ENCODE data around the gene OR11G2. TPM values are rescaled to one million over a fixed set of nuclear protein-coding genes. Genes with fewer than 3 reads are reported as not detected.
"Not testable (repeated sequence)": the region's sequence is repeated elsewhere in the genome, so short reads cannot be mapped to it uniquely, and the experiment has no call there.

Gene OR11G2
- total RNA-seq, 1 donor from 2014 or later: not detected

- Histone ChIP-seq H3K36me3 (ENCODE audit: control insufficient read depth, insufficient read depth, low read length) (no peaks in the 10 kb centered on the region), H3K27me3 (ENCODE audit: control insufficient read depth, insufficient read depth, low read length) (no peaks in the 10 kb centered on the region), H3K4me3 (ENCODE audit: low read depth, low read length) (no peak overlapping the region)
- TF ChIP-seq CTCF (IDR thresholded peaks at IDR 0.05; ENCODE audit: insufficient read depth, low read length, poor library complexity, severe bottlenecking): no peak
- no peak for DNase-seq (ENCODE audit: low read depth)
Observed at GRCh38 chr14:20204721-20205120, 14.0 kb downstream of the OR11G2 start.

GRCh38 chr14:20209595-20209994 is 18.9 kb downstream of the OR11G2 start:
- no peak for TF ChIP-seq CTCF (IDR thresholded peaks at IDR 0.05; ENCODE audit: insufficient read depth, low read length, poor library complexity, severe bottlenecking)
- Histone ChIP-seq H3K4me3 (ENCODE audit: low read depth, low read length) (no peak overlapping the region), H3K36me3 (ENCODE audit: control insufficient read depth, insufficient read depth, low read length) (no peaks in the 10 kb centered on the region), H3K27me3 (ENCODE audit: control insufficient read depth, insufficient read depth, low read length) (no peaks in the 10 kb centered on the region)
- no peak for DNase-seq (ENCODE audit: low read depth)

- not testable (repeated sequence) for DNase-seq (ENCODE audit: low read depth); H3K27me3 ChIP-seq (ENCODE audit: control insufficient read depth, insufficient read depth, low read length); H3K36me3 ChIP-seq (ENCODE audit: control insufficient read depth, insufficient read depth, low read length); H3K4me3 ChIP-seq (ENCODE audit: low read depth, low read length)
Observed at GRCh38 chr14:20212406-20212805, 21.7 kb downstream of the OR11G2 start.

GRCh38 chr14:20215196-20215595 is 24.5 kb downstream of the OR11G2 start:
- H3K4me3 ChIP-seq (ENCODE audit: low read depth, low read length): no peak overlapping the region
- H3K27me3 ChIP-seq (ENCODE audit: control insufficient read depth, insufficient read depth, low read length): no peaks in the 10 kb centered on the region
- no peak for TF ChIP-seq CTCF (IDR thresholded peaks at IDR 0.05; ENCODE audit: insufficient read depth, low read length, poor library complexity, severe bottlenecking)
- no peak for DNase-seq (ENCODE audit: low read depth)
- no peaks in the 10 kb centered on the region for H3K36me3 ChIP-seq (ENCODE audit: control insufficient read depth, insufficient read depth, low read length)

GRCh38 chr14:20219033-20219432 is 28.3 kb downstream of the OR11G2 start:
- no peak for TF ChIP-seq CTCF (IDR thresholded peaks at IDR 0.05; ENCODE audit: insufficient read depth, low read length, poor library complexity, severe bottlenecking)
- no peak for DNase-seq (ENCODE audit: low read depth)

GRCh38 chr14:20223410-20223809 is 32.7 kb downstream of the OR11G2 start, which contains the start of gene OR11H6:
Gene OR11H6, plus strand, starts transcription at chr14:20223710. Its CDS starts 0 bp downstream, at chr14:20223710.
- no peak within 1 kb of the TSS for H3K4me3 ChIP-seq (ENCODE audit: low read depth, low read length)
- TF ChIP-seq CTCF (IDR thresholded peaks at IDR 0.05; ENCODE audit: insufficient read depth, low read length, poor library complexity, severe bottlenecking): no peak
- no peak for DNase-seq (ENCODE audit: low read depth)
- H3K27me3 ChIP-seq (ENCODE audit: control insufficient read depth, insufficient read depth, low read length): no peaks in the 10 kb centered on the region
- no peaks in the 10 kb centered on the region for H3K36me3 ChIP-seq (ENCODE audit: control insufficient read depth, insufficient read depth, low read length)

More at GRCh38 chr14:20219033-20219432, 28.3 kb downstream of the OR11G2 start:
- Histone ChIP-seq H3K4me3 (ENCODE audit: low read depth, low read length) (no peak overlapping the region), H3K36me3 (ENCODE audit: control insufficient read depth, insufficient read depth, low read length) (no peaks in the 10 kb centered on the region), H3K27me3 (ENCODE audit: control insufficient read depth, insufficient read depth, low read length) (no peaks in the 10 kb centered on the region)
